ENCODE data around the gene B4GALNT1. TPM values are rescaled to one million over a fixed set of nuclear protein-coding genes. Genes with fewer than 3 reads are reported as not detected.

B4GALNT1 gene
- polyA plus RNA-seq, 3 donors: not detected

DNA sequence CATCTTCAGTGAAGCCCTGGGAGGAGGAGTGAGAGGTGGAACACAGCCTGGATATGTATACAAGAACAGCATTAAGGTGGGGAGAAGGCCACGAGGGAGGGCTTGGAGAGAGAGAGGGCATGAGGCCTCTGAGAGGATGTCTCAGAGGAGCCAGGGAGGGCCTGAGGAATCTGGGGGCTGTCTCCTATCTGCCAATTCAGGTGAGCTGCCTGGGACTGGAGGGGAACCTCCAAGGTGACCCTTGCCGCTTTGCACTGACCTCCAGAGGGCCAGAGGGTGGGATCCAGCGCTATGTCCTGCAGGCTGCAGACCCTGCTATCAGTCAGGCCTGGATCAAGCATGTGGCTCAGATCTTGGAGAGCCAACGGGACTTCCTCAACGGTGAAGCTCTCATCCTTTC is 17.4 kb downstream of the B4GALNT1 start:
- DNase-seq: no peak
- Histone ChIP-seq H3K27ac (ENCODE audit: low read depth in 1 of 2, low read length in 2 of 2) (no peak overlapping the region), H3K27me3 (ENCODE audit: control insufficient read depth in 2 of 2, insufficient read depth in 2 of 2, low read length in 2 of 2) (peaks cover 46 to 91% of the 10 kb centered on the region in 2 donors), H3K4me3 (replicated peaks in 1 of 3; ENCODE audit: low read depth in 2 of 3, low read length in 3 of 3) (no peak overlapping the region), H3K9ac (ENCODE audit: insufficient read depth, low read length, poor library complexity, severe bottlenecking) (no peak overlapping the region), H2AFZ (ENCODE audit: insufficient read depth, low read depth, low read length, poor library complexity, severe bottlenecking) (no peak overlapping the region), H3K4me1 (ENCODE audit: control insufficient read depth in 1 of 2, insufficient read depth in 2 of 2, low read length in 2 of 2) (peaks cover 14 to 22% of the 10 kb centered on the region in 2 donors), H3K36me3 (replicated peaks in 1 of 2; ENCODE audit: control insufficient read depth in 1 of 2, insufficient read depth in 2 of 2, low read length in 2 of 2) (no peaks in the 10 kb centered on the region), H3K9me3 (replicated peaks in 1 of 2; ENCODE audit: control insufficient read depth in 1 of 2, insufficient read depth in 1 of 2, low read length in 2 of 2) (peaks cover 0 to 23% of the 10 kb centered on the region in 2 donors), H3K4me2 (replicated peaks; ENCODE audit: extremely low read depth, low read length, poor library complexity, severe bottlenecking) (no peak overlapping the region), H4K20me1 (ENCODE audit: insufficient read depth, low read length) (no peaks in the 10 kb centered on the region), H3K79me2 (ENCODE audit: insufficient read depth, low read length) (no peaks in the 10 kb centered on the region)
- H3K36me3 Mint-ChIP-seq: peaks cover 6 to 7% of the 10 kb centered on the region in 2 donors
- peaks cover 0 to 15% (median 5%) of the 10 kb centered on the region in 7 donors for H3K9me3 Mint-ChIP-seq
- TF ChIP-seq, protein P1, sequence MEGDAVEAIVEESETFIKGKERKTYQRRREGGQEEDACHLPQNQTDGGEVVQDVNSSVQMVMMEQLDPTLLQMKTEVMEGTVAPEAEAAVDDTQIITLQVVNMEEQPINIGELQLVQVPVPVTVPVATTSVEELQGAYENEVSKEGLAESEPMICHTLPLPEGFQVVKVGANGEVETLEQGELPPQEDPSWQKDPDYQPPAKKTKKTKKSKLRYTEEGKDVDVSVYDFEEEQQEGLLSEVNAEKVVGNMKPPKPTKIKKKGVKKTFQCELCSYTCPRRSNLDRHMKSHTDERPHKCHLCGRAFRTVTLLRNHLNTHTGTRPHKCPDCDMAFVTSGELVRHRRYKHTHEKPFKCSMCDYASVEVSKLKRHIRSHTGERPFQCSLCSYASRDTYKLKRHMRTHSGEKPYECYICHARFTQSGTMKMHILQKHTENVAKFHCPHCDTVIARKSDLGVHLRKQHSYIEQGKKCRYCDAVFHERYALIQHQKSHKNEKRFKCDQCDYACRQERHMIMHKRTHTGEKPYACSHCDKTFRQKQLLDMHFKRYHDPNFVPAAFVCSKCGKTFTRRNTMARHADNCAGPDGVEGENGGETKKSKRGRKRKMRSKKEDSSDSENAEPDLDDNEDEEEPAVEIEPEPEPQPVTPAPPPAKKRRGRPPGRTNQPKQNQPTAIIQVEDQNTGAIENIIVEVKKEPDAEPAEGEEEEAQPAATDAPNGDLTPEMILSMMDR (IDR thresholded peaks at IDR 0.05): no peak
- 97% methylated on average over 5 of the region's 5 CpGs for WGBS (ENCODE audit: insufficient coverage)
- H3K27ac Mint-ChIP-seq: no peak overlapping the region
- peaks cover 21% of the 10 kb centered on the region for H3K4me1 Mint-ChIP-seq
- H3K4me3 Mint-ChIP-seq: no peak overlapping the region
- peaks cover 81 to 93% (median 91%) of the 10 kb centered on the region in 3 donors for H3K27me3 Mint-ChIP-seq (ENCODE audit: low read depth in 3 of 3)
- intact Hi-C loops (cut with micrococcal nuclease): no loop called here

DNA sequence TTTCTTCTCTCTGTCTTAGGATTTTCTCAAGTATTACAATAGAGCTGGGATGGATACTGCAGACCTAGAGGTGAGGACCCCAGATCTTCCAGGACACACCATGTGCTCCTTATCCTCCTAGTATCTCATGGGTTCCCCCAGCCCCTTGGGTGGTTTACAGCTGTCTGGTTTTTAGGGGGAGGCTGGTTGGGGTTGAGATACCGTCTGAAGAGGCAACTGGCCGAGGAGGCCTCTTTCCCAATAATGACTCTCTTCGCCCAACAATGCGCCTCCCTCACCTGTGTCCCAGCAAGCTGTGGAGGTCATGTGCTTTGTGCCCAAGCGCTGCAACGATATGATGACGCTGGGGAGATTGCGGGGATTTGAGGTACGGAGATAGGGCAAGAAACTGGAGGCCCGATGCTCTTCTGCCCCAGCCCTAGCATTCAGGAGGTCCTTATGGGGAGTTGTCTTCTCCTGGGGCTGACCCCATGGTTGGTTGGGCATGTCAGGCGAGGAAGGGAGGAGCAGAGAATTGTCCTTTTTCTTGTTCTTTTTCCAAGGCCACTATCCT is 18.0 kb downstream of the B4GALNT1 start:
- H3K9ac ChIP-seq (ENCODE audit: insufficient read depth, low read length, poor library complexity, severe bottlenecking): no peak overlapping the region
- no peak overlapping the region for H3K27ac ChIP-seq (ENCODE audit: low read depth in 1 of 2, low read length in 2 of 2)
- no peaks in the 10 kb centered on the region for H4K20me1 ChIP-seq (ENCODE audit: insufficient read depth, low read length)
- H3K27ac Mint-ChIP-seq: no peak overlapping the region
- no peak overlapping the region for H3K4me2 ChIP-seq (replicated peaks; ENCODE audit: extremely low read depth, low read length, poor library complexity, severe bottlenecking)
- H3K27me3 ChIP-seq (ENCODE audit: control insufficient read depth in 2 of 2, insufficient read depth in 2 of 2, low read length in 2 of 2): peaks cover 46 to 91% of the 10 kb centered on the region in 2 donors
- peaks cover 0 to 14% (median 2%) of the 10 kb centered on the region in 7 donors for H3K9me3 Mint-ChIP-seq
- H3K9me3 ChIP-seq (replicated peaks in 1 of 2; ENCODE audit: control insufficient read depth in 1 of 2, insufficient read depth in 1 of 2, low read length in 2 of 2): peaks cover 0 to 16% of the 10 kb centered on the region in 2 donors
- H3K27me3 Mint-ChIP-seq (ENCODE audit: low read depth in 3 of 3): peaks cover 81 to 93% (median 91%) of the 10 kb centered on the region in 3 donors
- no peak overlapping the region for H2AFZ ChIP-seq (ENCODE audit: insufficient read depth, low read depth, low read length, poor library complexity, severe bottlenecking)
- H3K79me2 ChIP-seq (ENCODE audit: insufficient read depth, low read length): no peaks in the 10 kb centered on the region
- no peak overlapping the region for H3K4me3 Mint-ChIP-seq
- H3K36me3 ChIP-seq (replicated peaks in 1 of 2; ENCODE audit: control insufficient read depth in 1 of 2, insufficient read depth in 2 of 2, low read length in 2 of 2): no peaks in the 10 kb centered on the region
- peaks cover 19% of the 10 kb centered on the region for H3K4me1 Mint-ChIP-seq
- no peak for DNase-seq
- H3K4me3 ChIP-seq (replicated peaks in 1 of 3; ENCODE audit: low read depth in 2 of 3, low read length in 3 of 3): no peak overlapping the region
- WGBS (ENCODE audit: insufficient coverage): 88% methylated on average over 11 of the region's 11 CpGs
- intact Hi-C loops (cut with micrococcal nuclease): no loop called here
- peaks cover 16 to 23% of the 10 kb centered on the region in 2 donors for H3K4me1 ChIP-seq (ENCODE audit: control insufficient read depth in 1 of 2, insufficient read depth in 2 of 2, low read length in 2 of 2)
- peaks cover 3 to 4% of the 10 kb centered on the region in 2 donors for H3K36me3 Mint-ChIP-seq
- TF ChIP-seq, protein P1 (IDR thresholded peaks at IDR 0.05): no peak
